Muscle of leg (tissue), 11 donors: ENCODE measurements around the gene LRP1B. TPM values are rescaled to one million over a fixed set of nuclear protein-coding genes. Genes with fewer than 3 reads are reported as not detected.
A peak's percentile ranks its signal among the peaks of the same experiment; 100 is the strongest.

Source experiments
- DNase-seq: peaks from one replicate; pipeline ENCODE4 v3.0.0; 2013
- H3K27ac ChIP-seq: one replicate; pipeline ENCODE4 v1.5.1; 2013; ENCODE audit warnings: mild to moderate bottlenecking, low read length, control low read depth
- H3K27me3 ChIP-seq: one replicate; pipeline ENCODE4 v1.6.1; 2013; ENCODE audit warnings: low read length; ENCODE audit not compliant: control insufficient read depth, insufficient read depth
- H3K36me3 ChIP-seq: one replicate; pipeline ENCODE4 v1.6.1; 2013; ENCODE audit warnings: low read length; ENCODE audit not compliant: control insufficient read depth, insufficient read depth
- H3K4me1 ChIP-seq: one replicate; pipeline ENCODE4 v1.6.1; 2013; ENCODE audit warnings: low read length; ENCODE audit not compliant: control insufficient read depth, insufficient read depth
- H3K4me3 ChIP-seq: one replicate; pipeline ENCODE4 v1.5.1; 2013; ENCODE audit warnings: low read length, control low read depth
- H3K9me3 ChIP-seq: replicated peaks from 2 replicates; pipeline ENCODE4 v1.6.1; 2013; ENCODE audit warnings: low read depth, low read length; ENCODE audit not compliant: control insufficient read depth
- WGBS: methylation state at CpG from one replicate; pipeline ENCODE4 v1.1.5; 2013; ENCODE audit warnings: missing lambda C conversion rate; ENCODE audit not compliant: insufficient coverage; 5-methylcytosine and 5-hydroxymethylcytosine counted together
- polyA plus RNA-seq, 8 donors: library from polyadenylated mRNA; unstranded; fragments of 120-200 nt; gene quantifications; one replicate each; pipeline versions ENCODE4 v1.2.1 to v1.2.3, GENCODE V29; 2013; ENCODE audit warnings: inconsistent platforms in 1 of 8, low replicate concordance in 1 of 8; ENCODE audit not compliant: insufficient read length in 8 of 8, insufficient read depth in 1 of 8
- total RNA-seq: library from RNA; stranded (reverse); fragments of 120-200 nt; gene quantifications from one replicate; pipeline ENCODE4 v1.2.4, GENCODE V29; 2013

Gene LRP1B
- total and polyA plus RNA-seq, 9 donors = 0.84 to 2.3 (median 1.4) TPM

GRCh38 chr2:142076317-142076716, 54.5 kb downstream of the LRP1B start:
- Histone ChIP-seq H3K36me3 (no peaks in the 10 kb centered on the region), H3K9me3 (no peaks in the 10 kb centered on the region), H3K27ac (no peak overlapping the region), H3K4me3 (no peak overlapping the region), H3K4me1 (no peaks in the 10 kb centered on the region), H3K27me3 (no peaks in the 10 kb centered on the region)
- DNase-seq = no peak
- WGBS = no CpG with 5 or more reads among the region's 2 CpGs

GRCh38 chr2:142075826-142076225, 55.0 kb downstream of the LRP1B start:
- H3K27ac ChIP-seq = no peak overlapping the region
- no peaks in the 10 kb centered on the region for H3K27me3 ChIP-seq
- WGBS = no CpG with 5 or more reads among the region's 2 CpGs
- no peaks in the 10 kb centered on the region for H3K9me3 ChIP-seq
- DNase-seq = no peak
- H3K36me3 ChIP-seq = no peaks in the 10 kb centered on the region
- H3K4me1 ChIP-seq = no peaks in the 10 kb centered on the region
- H3K4me3 ChIP-seq = no peak overlapping the region

- no peaks in the 10 kb centered on the region for H3K4me1 ChIP-seq
- no peaks in the 10 kb centered on the region for H3K9me3 ChIP-seq
- no peak overlapping the region for H3K4me3 ChIP-seq
- no peaks in the 10 kb centered on the region for H3K36me3 ChIP-seq
- H3K27ac ChIP-seq = no peak overlapping the region
- H3K27me3 ChIP-seq = no peaks in the 10 kb centered on the region
- WGBS = no CpG with 5 or more reads among the region's 4 CpGs
- DNase-seq = no peak
These were observed 61.4 kb downstream of the LRP1B start for GRCh38 chr2:142069251-142069888.

- no peaks in the 10 kb centered on the region for H3K4me1 ChIP-seq
- H3K27me3 ChIP-seq = no peaks in the 10 kb centered on the region
- H3K9me3 ChIP-seq = no peaks in the 10 kb centered on the region
- H3K4me3 ChIP-seq = no peak overlapping the region
- H3K27ac ChIP-seq = no peak overlapping the region
- WGBS = no CpG with 5 or more reads among the region's 3 CpGs
- no peak for DNase-seq
- no peaks in the 10 kb centered on the region for H3K36me3 ChIP-seq
These were observed 65.1 kb downstream of the LRP1B start for GRCh38 chr2:142065700-142066099.

- Histone ChIP-seq H3K9me3 (no peaks in the 10 kb centered on the region), H3K36me3 (no peaks in the 10 kb centered on the region), H3K4me1 (no peaks in the 10 kb centered on the region), H3K27ac (no peak overlapping the region), H3K27me3 (no peaks in the 10 kb centered on the region), H3K4me3 (no peak overlapping the region)
- no peak for DNase-seq
- no CpG with 5 or more reads among the region's 1 CpG for WGBS
These were observed 65.7 kb downstream of the LRP1B start for GRCh38 chr2:142065156-142065555.

- Histone ChIP-seq H3K36me3 (no peaks in the 10 kb centered on the region), H3K27ac (no peak overlapping the region), H3K9me3 (no peaks in the 10 kb centered on the region), H3K4me3 (no peak overlapping the region), H3K27me3 (no peaks in the 10 kb centered on the region), H3K4me1 (no peaks in the 10 kb centered on the region)
- WGBS = no CpG with 5 or more reads among the region's 1 CpG
- DNase-seq = no peak
These were observed 69.1 kb downstream of the LRP1B start for GRCh38 chr2:142061733-142062132.

GRCh38 chr2:142058149-142058548, 72.7 kb downstream of the LRP1B start:
- no peaks in the 10 kb centered on the region for H3K4me1 ChIP-seq
- no peak overlapping the region for H3K4me3 ChIP-seq
- DNase-seq = no peak
- no peaks in the 10 kb centered on the region for H3K27me3 ChIP-seq
- no peaks in the 10 kb centered on the region for H3K36me3 ChIP-seq
- H3K27ac ChIP-seq = no peak overlapping the region
- 73% methylated on average over 3 of the region's 4 CpGs for WGBS
- H3K9me3 ChIP-seq = no peaks in the 10 kb centered on the region

GRCh38 chr2:142056784-142057183, 74.0 kb downstream of the LRP1B start:
- no peak overlapping the region for H3K27ac ChIP-seq
- WGBS = no CpG with 5 or more reads among the region's 3 CpGs

GRCh38 chr2:142052220-142052863, 78.5 kb downstream of the LRP1B start:
- 45% methylated on average over 2 of the region's 5 CpGs for WGBS
- Histone ChIP-seq H3K27me3 (no peaks in the 10 kb centered on the region), H3K27ac (no peak overlapping the region), H3K4me3 (no peak overlapping the region), H3K4me1 (no peaks in the 10 kb centered on the region), H3K36me3 (no peaks in the 10 kb centered on the region), H3K9me3 (no peaks in the 10 kb centered on the region)
- DNase-seq = peak; percentile 9

More at GRCh38 chr2:142056784-142057183, 74.0 kb downstream of the LRP1B start:
- Histone ChIP-seq H3K36me3 (no peaks in the 10 kb centered on the region), H3K4me3 (no peak overlapping the region), H3K4me1 (no peaks in the 10 kb centered on the region), H3K27me3 (no peaks in the 10 kb centered on the region), H3K9me3 (no peaks in the 10 kb centered on the region)
- no peak for DNase-seq

GRCh38 chr2:142048581-142048980, 82.2 kb downstream of the LRP1B start:
- Histone ChIP-seq H3K36me3 (no peaks in the 10 kb centered on the region), H3K9me3 (no peaks in the 10 kb centered on the region), H3K4me3 (no peak overlapping the region), H3K27me3 (no peaks in the 10 kb centered on the region), H3K27ac (no peak overlapping the region), H3K4me1 (no peaks in the 10 kb centered on the region)
- no CpG with 5 or more reads among the region's 1 CpG for WGBS
- DNase-seq = no peak
